CD4-positive, alpha-beta T cell (primary cell): ENCODE measurements around the gene PEX3. TPM values are rescaled to one million over a fixed set of nuclear protein-coding genes. Genes with fewer than 3 reads are reported as not detected.

Source experiments
- ATAC-seq: fragments of 200-7000 bp; cut with Tn5 transposase; one replicate; pipeline ENCODE4 v1.10.0; 2022; ENCODE audit warnings: mild to moderate bottlenecking; ENCODE audit not compliant: poor library complexity
- CTCF ChIA-PET: fragments of 350-600 bp; sonication (Branson Sonifier 250); formaldehyde crosslinking; loops from one replicate; lab custom pipeline; 2021; ENCODE audit warnings: antibody characterized with exemption, inconsistent platforms; lab: Charles Lee
- POLR2A ChIA-PET: fragments of 350-600 bp; sonication (Branson Sonifier 250); formaldehyde crosslinking; loops from one replicate; lab custom pipeline; 2021; ENCODE audit warnings: antibody characterized with exemption, inconsistent platforms; lab: Charles Lee
- DNase-seq, 14 experiments: peaks; one replicate each; pipeline ENCODE4 v3.0.0-alpha.2; 2013 to 2020; ENCODE audit warnings: mixed read lengths in 2 of 14
- H3K27ac ChIP-seq, 2 donors: one replicate each; pipeline versions ENCODE4 v1.5.1 to v1.7.0; 2013; ENCODE audit warnings: low read length in 2 of 2, low read depth in 1 of 2, mild to moderate bottlenecking in 1 of 2
- H3K27me3 ChIP-seq, 2 experiments: 1 replicate in 1 of 2; 2 replicates in 1 of 2; pipeline versions ENCODE4 v1.6.1 to v1.7.0; 2013; ENCODE audit warnings: low read length in 2 of 2, control low read depth in 1 of 2, mild to moderate bottlenecking in 1 of 2, moderate library complexity in 1 of 2; ENCODE audit not compliant: insufficient read depth in 2 of 2, control insufficient read depth in 1 of 2
- H3K36me3 ChIP-seq: one replicate; pipeline ENCODE4 v1.6.1; 2013; ENCODE audit warnings: low read length, control low read depth; ENCODE audit not compliant: insufficient read depth
- H3K4me1 ChIP-seq: one replicate; pipeline ENCODE4 v1.6.1; 2013; ENCODE audit warnings: low read length, control low read depth; ENCODE audit not compliant: insufficient read depth
- H3K4me3 ChIP-seq: one replicate; pipeline ENCODE4 v1.5.1; 2013; ENCODE audit warnings: mild to moderate bottlenecking, low read length, moderate library complexity
- H3K9me3 ChIP-seq, 2 experiments: 1 replicate in 1 of 2; 2 replicates in 1 of 2; pipeline versions ENCODE4 v1.6.1 to v1.7.0; 2013; ENCODE audit warnings: low read length in 2 of 2, mild to moderate bottlenecking in 2 of 2, control low read depth in 1 of 2, moderate library complexity in 1 of 2; ENCODE audit not compliant: control insufficient read depth in 1 of 2, insufficient read depth in 1 of 2
- H3K27ac Mint-ChIP-seq: one replicate; pipeline ENCODE4 v1.8.0; 2020; ENCODE audit warnings: mixed read lengths
- H3K27me3 Mint-ChIP-seq: one replicate; pipeline ENCODE4 v1.8.0; 2021; ENCODE audit warnings: mixed read lengths
- H3K36me3 Mint-ChIP-seq: one replicate; pipeline ENCODE4 v1.8.0; 2021; ENCODE audit warnings: low read depth, mixed read lengths
- H3K4me1 Mint-ChIP-seq: one replicate; pipeline ENCODE4 v1.8.0; 2021; ENCODE audit warnings: low read depth, mixed read lengths
- H3K4me3 Mint-ChIP-seq: one replicate; pipeline ENCODE4 v1.8.0; 2020; ENCODE audit warnings: mild to moderate bottlenecking, mixed read lengths
- H3K9me3 Mint-ChIP-seq: one replicate; pipeline ENCODE4 v1.8.0; 2020; ENCODE audit warnings: mixed read lengths
- intact Hi-C, 2 experiments: fragments of 100-400 bp; cut with DNase I in 1 of 2; cut with micrococcal nuclease in 1 of 2; formaldehyde crosslinking; loops; one replicate each; pipeline versions ENCODE4 v1.15.1 to v1.9.0; 2023 to 2025; cut with DNase I, micrococcal nuclease
- total RNA-seq, 174 experiments: library from RNA in 2 of 174; stranded (reverse) in 2 of 174; gene quantifications; one replicate each; pipeline ENCODE4 v1.2.3 and lab custom pipeline; 2021 to 2026
- TF ChIP-seq, protein P1 (sequence below): fragments of 200-600 bp; IDR thresholded peaks from one replicate; pipeline ENCODE4 v1.8.0; 2022; ENCODE audit warnings: antibody characterized with exemption, mild to moderate bottlenecking

The PEX3 gene
- total RNA-seq, 2 experiments from 2014 or later: 7.3 to 9.7 TPM

DNA sequence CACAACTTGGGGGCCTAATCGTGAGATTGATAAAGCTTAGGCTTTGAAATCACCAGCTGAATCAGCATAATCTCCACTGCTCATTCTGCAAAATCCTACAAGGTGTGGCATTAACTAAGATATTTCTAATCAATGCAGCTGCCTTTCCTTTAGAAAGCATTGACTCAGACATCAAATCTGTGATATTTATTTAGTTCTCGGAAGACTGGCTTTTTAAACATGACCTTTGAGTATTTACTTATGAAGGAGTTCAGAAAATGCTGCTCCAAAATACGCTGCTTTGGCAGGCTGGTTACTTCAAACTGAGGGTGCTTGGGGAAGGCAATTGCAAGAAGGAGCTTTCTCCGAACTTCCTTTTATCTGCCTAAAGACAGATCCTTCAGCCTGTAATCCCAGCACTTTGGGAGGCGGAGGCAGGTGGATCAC is 84.6 kb downstream of the PEX3 start:
- H3K4me1 ChIP-seq: peaks cover 42% of the 10 kb centered on the region
- H3K27me3 ChIP-seq: no peaks in the 10 kb centered on the region
- Mint-ChIP-seq H3K27me3 (no peaks in the 10 kb centered on the region), H3K27ac (no peak overlapping the region), H3K4me3 (peak overlapping the region; percentile 15), H3K9me3 (no peaks in the 10 kb centered on the region), H3K36me3 (peaks cover 5% of the 10 kb centered on the region), H3K4me1 (peaks cover 35% of the 10 kb centered on the region)
- TF ChIP-seq, protein P1, sequence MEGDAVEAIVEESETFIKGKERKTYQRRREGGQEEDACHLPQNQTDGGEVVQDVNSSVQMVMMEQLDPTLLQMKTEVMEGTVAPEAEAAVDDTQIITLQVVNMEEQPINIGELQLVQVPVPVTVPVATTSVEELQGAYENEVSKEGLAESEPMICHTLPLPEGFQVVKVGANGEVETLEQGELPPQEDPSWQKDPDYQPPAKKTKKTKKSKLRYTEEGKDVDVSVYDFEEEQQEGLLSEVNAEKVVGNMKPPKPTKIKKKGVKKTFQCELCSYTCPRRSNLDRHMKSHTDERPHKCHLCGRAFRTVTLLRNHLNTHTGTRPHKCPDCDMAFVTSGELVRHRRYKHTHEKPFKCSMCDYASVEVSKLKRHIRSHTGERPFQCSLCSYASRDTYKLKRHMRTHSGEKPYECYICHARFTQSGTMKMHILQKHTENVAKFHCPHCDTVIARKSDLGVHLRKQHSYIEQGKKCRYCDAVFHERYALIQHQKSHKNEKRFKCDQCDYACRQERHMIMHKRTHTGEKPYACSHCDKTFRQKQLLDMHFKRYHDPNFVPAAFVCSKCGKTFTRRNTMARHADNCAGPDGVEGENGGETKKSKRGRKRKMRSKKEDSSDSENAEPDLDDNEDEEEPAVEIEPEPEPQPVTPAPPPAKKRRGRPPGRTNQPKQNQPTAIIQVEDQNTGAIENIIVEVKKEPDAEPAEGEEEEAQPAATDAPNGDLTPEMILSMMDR: no peak
- ChIA-PET CTCF (interaction anchor here (1.8 kb wide), 1 partner anchor 22 kb away, joined by 7 read pairs; no protein-coding TSS in a partner anchor), POLR2A (interaction anchor here (0.7 to 4.6 kb wide), 4 partner anchors 12 to 1203 kb away, joined by 3 to 48 read pairs (median 28); partner anchors contain the start of genes ADAT2, FUCA2 and PEX3)
- no peak overlapping the region for H3K4me3 ChIP-seq
- H3K27ac ChIP-seq: no peak overlapping the region
- no peak for DNase-seq
- H3K9me3 ChIP-seq: no peaks in the 10 kb centered on the region
- intact Hi-C loops: loop anchor here (5.0 kb wide), 1 partner anchor 83 kb away; the partner anchor contains the start of genes ADAT2 (in 2 of the 2) and PEX3 (in 2 of the 2)
- no peaks in the 10 kb centered on the region for H3K36me3 ChIP-seq
- ATAC-seq: no peak

DNA sequence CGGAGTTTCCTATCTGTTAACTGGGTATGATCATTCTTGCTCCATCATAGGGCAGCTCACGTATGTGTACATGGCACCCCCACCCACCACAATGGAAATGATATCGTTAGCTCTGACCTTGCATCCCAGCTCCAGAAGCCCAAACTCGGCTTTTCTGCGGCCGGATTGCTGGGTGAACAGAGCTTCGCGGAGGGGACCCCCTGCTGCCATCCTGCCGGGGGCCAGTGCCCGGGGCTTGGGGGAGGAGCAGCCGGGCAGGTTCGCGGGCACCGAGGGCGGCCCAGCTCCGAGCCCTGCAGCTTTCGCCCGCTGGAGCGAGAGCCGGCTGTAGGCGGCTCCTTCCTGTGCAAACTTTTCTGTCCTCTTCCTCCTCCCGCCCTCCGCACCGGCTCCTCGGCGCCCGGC is 85.9 kb downstream of the PEX3 start:
- Mint-ChIP-seq H3K4me3 (peak overlapping the region; percentile 91), H3K9me3 (no peaks in the 10 kb centered on the region), H3K27me3 (no peaks in the 10 kb centered on the region), H3K27ac (peak overlapping the region; percentile 77), H3K4me1 (peaks cover 45% of the 10 kb centered on the region), H3K36me3 (peaks cover 5% of the 10 kb centered on the region)
- Histone ChIP-seq H3K27me3 (no peaks in the 10 kb centered on the region), H3K4me1 (peaks cover 52% of the 10 kb centered on the region), H3K4me3 (peak overlapping the region; percentile 57), H3K27ac (peak overlapping the region; percentile 42 to 54), H3K9me3 (no peaks in the 10 kb centered on the region), H3K36me3 (no peaks in the 10 kb centered on the region)
- intact Hi-C loops: loop anchor here (5.0 kb wide), 1 partner anchor 84 kb away; the partner anchor contains the start of genes ADAT2 (in 2 of the 2) and PEX3 (in 2 of the 2)
- ChIA-PET CTCF (interaction anchor here (1.2 to 3.0 kb wide), 3 partner anchors 11 to 39 kb away, joined by 4 to 11 read pairs (median 7); no protein-coding TSS in a partner anchor), POLR2A (interaction anchor here (0.8 to 4.6 kb wide), 13 partner anchors 10 to 527 kb away, joined by 3 to 48 read pairs (median 3); partner anchors contain the start of genes ADAT2, FUCA2, LTV1 and PEX3)
- TF ChIP-seq, protein P1: no peak
- DNase-seq (peak in 11 of 14 experiments; percentile 13 to 75 (median 42)), ATAC-seq (peak; percentile 48)

DNA sequence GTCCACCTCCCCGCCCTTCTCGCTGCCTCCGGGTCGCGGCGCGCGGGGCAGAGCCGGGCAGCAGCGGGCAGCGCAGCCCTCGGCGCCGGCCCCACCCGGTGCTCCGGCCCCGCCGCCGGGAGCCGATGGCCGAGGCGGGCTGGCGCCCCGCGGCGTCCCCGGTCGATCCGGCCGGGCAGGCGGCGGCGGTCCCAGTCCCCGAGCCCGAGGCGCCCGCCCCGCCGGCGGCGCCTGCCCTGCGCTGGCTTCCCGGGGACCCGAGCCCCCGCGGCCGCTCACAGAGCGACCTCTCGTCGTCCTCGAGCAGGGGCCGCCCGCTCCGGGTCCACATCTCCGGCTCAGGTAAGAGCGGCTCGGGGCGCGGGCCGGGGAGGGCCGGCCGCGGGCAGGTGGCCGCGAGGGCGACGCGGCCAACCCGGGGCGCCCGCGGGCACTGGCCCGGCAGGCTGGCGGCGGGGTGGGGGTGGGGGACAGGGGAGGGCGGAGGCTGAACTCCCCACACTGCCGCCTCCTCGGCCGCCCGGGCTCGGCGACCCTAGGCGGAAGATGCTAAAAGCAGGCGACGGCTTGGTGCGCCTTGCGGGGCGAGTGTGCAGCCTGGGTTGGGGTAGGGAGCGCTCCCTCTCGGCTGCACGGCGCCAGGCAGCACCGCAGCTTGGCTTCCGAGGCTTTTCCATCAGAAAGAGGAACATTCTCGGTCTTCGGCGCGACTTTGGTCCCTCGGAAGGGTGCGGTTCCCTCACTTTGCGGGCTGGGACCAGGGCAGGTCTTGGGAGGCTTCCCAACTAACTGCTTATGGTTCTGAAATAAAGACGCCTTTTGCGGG is 86.5 kb downstream of the PEX3 start:
- no peaks in the 10 kb centered on the region for H3K9me3 Mint-ChIP-seq
- ATAC-seq (peak; percentile 65), DNase-seq (peak; percentile 35 to 84 (median 58))
- CTCF ChIA-PET: interaction anchor here (0.7 to 3.4 kb wide), 7 partner anchors 8 to 54 kb away, joined by 3 to 14 read pairs (median 4); no protein-coding TSS in a partner anchor
- H3K36me3 ChIP-seq: no peaks in the 10 kb centered on the region
- no peaks in the 10 kb centered on the region for H3K9me3 ChIP-seq
- TF ChIP-seq, protein P1: peak; percentile 21
- peaks cover 51% of the 10 kb centered on the region for H3K4me1 Mint-ChIP-seq
- H3K4me1 ChIP-seq: peaks cover 52% of the 10 kb centered on the region
- H3K27ac Mint-ChIP-seq: peak overlapping the region; percentile 95
- H3K4me3 ChIP-seq: peak overlapping the region; percentile 57
- intact Hi-C loops: loop anchor here (5.0 kb wide), 1 partner anchor 85 kb away; the partner anchor contains the start of genes ADAT2 (in 2 of the 2) and PEX3 (in 2 of the 2)
- POLR2A ChIA-PET: interaction anchor here (0.8 to 4.6 kb wide), 11 partner anchors 11 to 526 kb away, joined by 3 to 48 read pairs (median 6); partner anchors contain the start of genes ADAT2, FUCA2, LTV1 and PEX3
- H3K27me3 ChIP-seq: no peaks in the 10 kb centered on the region
- H3K36me3 Mint-ChIP-seq: peaks cover 5% of the 10 kb centered on the region
- peak overlapping the region; percentile 14 to 82 for H3K27ac ChIP-seq
- peak overlapping the region; percentile 91 for H3K4me3 Mint-ChIP-seq
- H3K27me3 Mint-ChIP-seq: no peaks in the 10 kb centered on the region
